Measurements from ENCODE around the gene AHCYL2.
"Not testable (repeated sequence)": the region's sequence is repeated elsewhere in the genome, so short reads cannot be mapped to it uniquely, and the experiment has no call there.

AHCYL2 gene

DNA sequence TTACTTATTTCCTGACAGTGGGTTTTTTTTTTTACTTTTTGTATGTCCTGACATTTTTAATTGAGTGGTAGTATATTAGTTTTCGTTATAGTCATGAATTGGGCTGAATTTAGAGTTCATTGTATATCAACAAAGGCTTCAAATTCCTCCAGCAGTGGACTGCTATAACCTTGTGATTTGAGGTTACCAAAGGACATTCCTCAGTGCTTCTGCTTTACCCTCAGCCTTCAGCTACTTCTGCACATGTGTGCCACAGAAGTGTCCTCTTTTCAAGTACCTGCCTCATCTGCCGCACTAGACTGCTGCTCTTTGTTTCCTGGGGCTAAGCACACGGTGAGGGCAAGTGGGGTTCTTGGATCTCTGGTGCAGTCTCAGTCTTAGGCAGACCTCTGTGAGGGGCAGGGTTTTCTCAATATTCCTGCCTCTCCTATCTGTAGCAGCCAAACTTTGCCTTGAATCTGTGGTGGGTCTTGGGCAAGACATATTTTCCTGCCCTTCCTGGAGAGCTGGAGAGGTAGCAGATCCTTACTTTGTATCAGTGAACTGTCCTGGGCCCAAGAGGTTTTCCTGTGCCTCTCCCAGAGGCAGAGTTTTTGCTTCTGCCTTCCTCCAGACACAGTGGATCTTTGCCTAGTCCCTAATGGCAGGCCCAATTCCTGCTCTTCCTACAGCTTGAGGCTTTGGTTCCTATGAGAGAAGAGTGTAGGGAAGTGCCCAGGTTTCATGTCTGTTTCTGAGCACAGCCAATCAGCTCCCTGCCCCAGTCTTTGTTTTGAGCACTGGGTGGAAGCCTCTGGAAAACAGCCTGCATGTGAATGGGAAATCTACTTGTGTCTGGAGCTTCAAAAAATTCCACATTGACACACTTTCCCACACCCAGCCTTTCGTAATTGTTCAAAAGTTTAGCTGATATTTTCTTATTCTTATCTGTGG is 170.4 kb downstream of the AHCYL2 start:
- Mint-ChIP-seq H3K4me3 (no peak overlapping the region), H3K9me3 (ENCODE audit: low read depth) (no peaks in the 10 kb centered on the region), H3K27ac (no peak overlapping the region), H3K4me1 (ENCODE audit: low read depth) (no peaks in the 10 kb centered on the region), H3K27me3 (no peaks in the 10 kb centered on the region), H3K36me3 (peaks cover 17% of the 10 kb centered on the region)

DNA sequence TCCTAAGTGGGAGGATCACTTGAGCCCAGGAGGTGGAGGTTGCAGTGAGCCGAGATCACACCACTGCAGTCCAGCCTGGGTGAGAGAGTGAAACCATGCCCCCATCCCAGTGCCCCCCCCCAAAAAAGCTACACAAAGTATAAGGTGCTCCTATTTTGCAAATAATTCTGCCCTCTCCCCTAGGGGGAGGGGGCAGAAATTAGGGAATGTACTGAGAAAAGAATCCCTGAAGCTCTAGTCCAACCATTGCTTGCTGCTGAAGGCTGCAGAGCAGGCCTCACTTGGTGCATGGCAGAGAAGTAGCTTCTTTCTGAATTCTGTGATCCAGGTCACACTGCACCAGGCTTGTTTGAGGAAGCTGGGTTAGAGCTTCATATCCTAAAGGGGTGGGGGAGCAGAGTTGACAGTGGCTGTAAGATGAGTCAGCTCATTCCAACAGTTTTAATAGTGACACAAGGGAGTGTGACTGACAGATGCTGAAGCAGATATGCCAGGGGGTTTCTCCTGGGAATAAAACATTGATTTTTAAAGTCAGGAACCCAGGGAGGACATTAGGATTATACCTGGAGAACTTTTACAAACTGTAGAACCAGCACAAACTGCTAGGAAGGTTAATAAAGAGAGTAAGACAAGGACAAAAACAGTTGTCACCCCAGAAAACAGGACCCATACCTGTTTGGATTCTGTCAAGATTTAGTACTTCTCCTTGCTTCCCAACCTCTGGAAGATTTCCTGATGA is 176.6 kb downstream of the AHCYL2 start:
- H3K36me3 Mint-ChIP-seq = peaks cover 17% of the 10 kb centered on the region
- no peak overlapping the region for H3K27ac Mint-ChIP-seq
- no peaks in the 10 kb centered on the region for H3K27me3 Mint-ChIP-seq
- no peaks in the 10 kb centered on the region for H3K9me3 Mint-ChIP-seq (ENCODE audit: low read depth)
- no peaks in the 10 kb centered on the region for H3K4me1 Mint-ChIP-seq (ENCODE audit: low read depth)
- H3K4me3 Mint-ChIP-seq = no peak overlapping the region

DNA sequence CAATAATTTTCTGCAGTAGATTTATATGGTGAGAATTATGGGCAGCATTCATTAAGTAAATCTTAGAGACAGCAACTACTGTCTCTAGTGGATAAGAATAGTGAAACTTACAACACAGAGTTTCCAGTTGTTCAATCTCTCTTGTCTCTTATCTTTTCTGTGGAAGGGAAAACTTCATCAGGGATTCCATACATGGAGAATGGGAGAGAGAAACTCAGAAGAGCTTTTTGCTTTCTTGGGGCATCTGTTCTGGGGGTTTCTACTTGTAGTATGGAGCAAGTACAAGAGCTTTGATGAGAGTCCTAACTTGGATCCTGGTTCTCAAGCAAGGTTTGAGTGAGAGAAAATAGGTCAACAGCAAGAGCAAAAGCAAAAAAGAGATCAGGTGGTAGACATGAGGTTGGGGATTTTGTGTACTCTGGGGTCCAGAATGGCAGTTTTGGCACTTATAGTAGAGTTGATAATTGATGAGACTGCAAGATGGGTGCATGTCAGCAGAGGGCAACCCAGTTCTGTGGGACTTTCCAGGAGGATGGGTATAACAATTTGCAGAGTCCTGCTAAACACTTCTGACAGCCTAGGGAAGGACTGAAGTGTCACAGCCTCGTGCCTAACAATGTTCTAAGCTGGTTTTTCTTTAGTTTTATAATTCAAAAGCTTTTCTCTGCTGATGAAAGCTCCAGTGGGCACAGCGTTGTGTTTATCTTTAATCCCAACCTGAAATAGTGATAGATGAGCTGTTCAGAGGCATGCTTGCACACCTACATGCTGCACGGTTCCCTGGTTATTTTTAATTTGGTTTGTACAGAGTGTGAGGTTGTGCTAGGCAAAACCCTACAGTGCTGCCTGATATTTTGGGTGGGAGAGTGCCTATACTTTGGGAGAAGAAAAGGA is 177.4 kb downstream of the AHCYL2 start:
- H3K9me3 Mint-ChIP-seq (ENCODE audit: low read depth) = no peaks in the 10 kb centered on the region
- H3K4me1 Mint-ChIP-seq (ENCODE audit: low read depth) = no peaks in the 10 kb centered on the region
- H3K27ac Mint-ChIP-seq = no peak overlapping the region
- H3K27me3 Mint-ChIP-seq = no peaks in the 10 kb centered on the region
- no peak overlapping the region for H3K4me3 Mint-ChIP-seq
- peaks cover 16% of the 10 kb centered on the region for H3K36me3 Mint-ChIP-seq

DNA sequence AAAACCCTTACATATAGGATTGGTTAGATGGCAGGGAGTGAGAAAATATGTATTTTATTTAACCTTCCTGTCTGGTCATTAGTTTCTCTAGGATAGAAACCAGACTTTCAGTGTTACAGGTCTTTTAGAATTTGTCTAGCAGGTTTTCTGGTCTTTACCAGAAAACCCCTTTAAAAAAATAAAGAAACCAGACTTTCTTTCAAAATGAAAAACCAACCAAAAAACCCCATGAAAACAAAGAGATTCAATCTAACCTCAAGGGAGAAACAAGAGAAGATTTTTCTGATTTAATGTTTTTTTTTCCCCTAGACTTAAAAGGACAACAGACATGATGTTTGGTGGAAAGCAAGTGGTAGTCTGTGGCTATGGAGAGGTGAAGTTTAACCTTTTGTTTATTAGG is 180.7 kb downstream of the AHCYL2 start:
- Mint-ChIP-seq H3K27me3 (no peaks in the 10 kb centered on the region), H3K4me1 (ENCODE audit: low read depth) (no peaks in the 10 kb centered on the region), H3K27ac (no peak overlapping the region), H3K4me3 (no peak overlapping the region), H3K36me3 (peaks cover 38% of the 10 kb centered on the region), H3K9me3 (ENCODE audit: low read depth) (no peaks in the 10 kb centered on the region)

DNA sequence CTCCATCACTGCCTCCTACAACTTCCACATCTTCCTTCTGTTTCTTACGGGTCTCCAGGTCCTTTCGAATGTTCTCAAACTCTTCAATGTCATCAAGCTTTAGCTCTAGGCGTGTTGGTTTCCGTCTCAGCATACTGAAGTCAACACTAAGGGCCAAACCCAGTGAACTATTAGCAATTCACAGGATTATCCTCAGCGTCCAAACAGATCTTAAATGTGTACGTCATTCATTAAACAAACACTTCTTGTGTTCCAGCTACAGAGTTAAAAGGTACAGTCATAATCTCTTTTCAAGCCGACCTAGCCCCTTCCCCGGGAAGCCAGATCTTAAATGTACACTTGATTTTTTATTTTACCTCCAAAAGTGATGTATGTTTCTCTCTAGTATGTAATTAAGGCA is 185.4 kb downstream of the AHCYL2 start:
- H3K27me3 Mint-ChIP-seq; H3K4me3 Mint-ChIP-seq; H3K9me3 Mint-ChIP-seq (ENCODE audit: low read depth); H3K4me1 Mint-ChIP-seq (ENCODE audit: low read depth); H3K27ac Mint-ChIP-seq: not testable (repeated sequence)
- peaks cover 46% of the 10 kb centered on the region for H3K36me3 Mint-ChIP-seq

DNA sequence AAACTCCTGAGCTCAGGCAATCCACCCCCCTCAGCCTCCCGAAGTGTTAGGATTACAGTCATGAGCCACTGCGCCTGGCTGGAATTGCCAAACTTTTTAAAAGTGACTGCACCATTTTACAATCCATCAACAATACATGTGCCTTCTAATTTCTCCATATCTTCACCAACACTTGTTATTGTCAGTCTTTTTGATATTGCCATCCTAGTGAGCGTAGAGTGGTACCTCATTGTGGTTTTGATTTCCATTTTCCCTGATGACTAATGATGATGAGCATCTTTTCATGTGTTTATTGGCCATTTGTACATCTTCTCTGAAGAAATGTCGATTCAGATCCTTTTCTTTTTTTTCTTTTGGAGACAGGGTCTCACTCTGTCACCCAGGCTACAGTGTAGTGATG is 187.7 kb downstream of the AHCYL2 start:
- H3K4me3 Mint-ChIP-seq = no peak overlapping the region
- H3K4me1 Mint-ChIP-seq (ENCODE audit: low read depth) = no peaks in the 10 kb centered on the region
- H3K27ac Mint-ChIP-seq = no peak overlapping the region
- H3K27me3 Mint-ChIP-seq = no peaks in the 10 kb centered on the region
- H3K9me3 Mint-ChIP-seq (ENCODE audit: low read depth) = no peaks in the 10 kb centered on the region
- H3K36me3 Mint-ChIP-seq = peaks cover 42% of the 10 kb centered on the region

DNA sequence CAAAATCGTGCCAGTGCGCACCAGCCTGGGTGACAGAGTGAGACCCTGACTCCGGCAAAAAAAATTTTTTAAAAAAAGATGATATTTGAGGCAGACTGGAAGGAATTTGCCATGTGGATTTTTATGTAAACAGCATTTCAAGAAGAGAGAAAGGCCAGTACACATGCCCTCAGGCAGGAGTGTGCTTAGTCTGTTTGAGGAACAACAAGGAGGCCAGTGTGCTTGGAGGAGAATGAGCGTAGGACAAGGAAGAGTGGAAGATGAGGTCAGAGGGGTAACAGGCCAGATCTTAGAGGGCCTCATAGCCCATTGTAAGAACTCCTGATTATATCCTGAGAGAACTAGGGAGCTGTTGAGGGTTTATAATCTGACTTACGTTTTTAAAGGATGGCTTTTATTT is 192.2 kb downstream of the AHCYL2 start:
- no peaks in the 10 kb centered on the region for H3K27me3 Mint-ChIP-seq
- H3K4me3 Mint-ChIP-seq = no peak overlapping the region
- peaks cover 14% of the 10 kb centered on the region for H3K36me3 Mint-ChIP-seq
- H3K9me3 Mint-ChIP-seq (ENCODE audit: low read depth) = no peaks in the 10 kb centered on the region
- H3K4me1 Mint-ChIP-seq (ENCODE audit: low read depth) = no peaks in the 10 kb centered on the region
- H3K27ac Mint-ChIP-seq = no peak overlapping the region

DNA sequence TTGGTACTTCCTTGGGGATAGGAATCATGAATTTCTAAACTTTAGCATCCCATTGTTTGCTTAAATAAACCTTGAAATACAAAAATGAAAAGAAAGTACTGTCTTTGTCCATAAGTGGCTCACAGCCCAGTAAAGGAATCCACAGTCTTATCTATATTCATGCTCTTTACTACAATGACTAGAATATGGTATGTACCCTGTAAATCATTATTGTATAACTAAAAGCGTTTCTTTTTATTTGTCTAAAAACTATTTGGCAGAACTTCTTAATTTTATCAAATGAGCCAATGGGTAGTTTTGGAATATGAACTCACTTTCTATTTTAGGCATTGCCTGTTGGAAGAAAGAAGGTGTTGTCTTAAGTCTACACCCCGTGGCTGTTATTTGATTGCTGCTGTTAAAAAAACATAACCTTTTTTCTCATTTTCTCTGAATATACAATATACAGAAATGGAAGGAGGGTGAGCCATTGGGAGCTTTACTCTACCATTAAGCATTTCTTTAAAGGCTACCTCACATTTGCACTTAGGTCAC is 197.0 kb downstream of the AHCYL2 start:
- Mint-ChIP-seq H3K27me3 (no peaks in the 10 kb centered on the region), H3K27ac (no peak overlapping the region), H3K4me3 (no peak overlapping the region), H3K4me1 (ENCODE audit: low read depth) (peaks cover 3% of the 10 kb centered on the region), H3K36me3 (peaks cover 15% of the 10 kb centered on the region), H3K9me3 (ENCODE audit: low read depth) (no peaks in the 10 kb centered on the region)

DNA sequence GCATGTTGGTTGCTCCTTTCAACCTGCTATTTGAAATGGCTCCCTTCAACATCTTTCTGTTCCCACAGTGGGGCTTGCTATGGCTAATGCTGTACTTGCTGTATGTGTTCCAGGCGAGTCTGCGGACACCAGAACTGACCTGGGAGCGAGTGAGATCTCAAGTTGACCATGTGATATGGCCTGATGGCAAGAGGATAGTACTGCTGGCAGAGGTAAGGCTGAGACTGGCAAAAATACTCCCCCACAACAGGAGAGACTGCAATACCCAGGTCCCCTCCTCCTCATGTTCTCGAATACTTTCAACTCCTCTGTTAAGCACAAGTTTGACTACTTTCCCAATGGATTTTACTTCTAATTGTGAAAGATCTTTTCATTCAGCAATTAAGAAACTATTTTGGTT is 197.9 kb downstream of the AHCYL2 start:
- H3K27me3 Mint-ChIP-seq = no peaks in the 10 kb centered on the region
- H3K4me1 Mint-ChIP-seq (ENCODE audit: low read depth) = peaks cover 4% of the 10 kb centered on the region
- no peak overlapping the region for H3K27ac Mint-ChIP-seq
- H3K36me3 Mint-ChIP-seq = peaks cover 18% of the 10 kb centered on the region
- H3K4me3 Mint-ChIP-seq = no peak overlapping the region
- H3K9me3 Mint-ChIP-seq (ENCODE audit: low read depth) = no peaks in the 10 kb centered on the region

DNA sequence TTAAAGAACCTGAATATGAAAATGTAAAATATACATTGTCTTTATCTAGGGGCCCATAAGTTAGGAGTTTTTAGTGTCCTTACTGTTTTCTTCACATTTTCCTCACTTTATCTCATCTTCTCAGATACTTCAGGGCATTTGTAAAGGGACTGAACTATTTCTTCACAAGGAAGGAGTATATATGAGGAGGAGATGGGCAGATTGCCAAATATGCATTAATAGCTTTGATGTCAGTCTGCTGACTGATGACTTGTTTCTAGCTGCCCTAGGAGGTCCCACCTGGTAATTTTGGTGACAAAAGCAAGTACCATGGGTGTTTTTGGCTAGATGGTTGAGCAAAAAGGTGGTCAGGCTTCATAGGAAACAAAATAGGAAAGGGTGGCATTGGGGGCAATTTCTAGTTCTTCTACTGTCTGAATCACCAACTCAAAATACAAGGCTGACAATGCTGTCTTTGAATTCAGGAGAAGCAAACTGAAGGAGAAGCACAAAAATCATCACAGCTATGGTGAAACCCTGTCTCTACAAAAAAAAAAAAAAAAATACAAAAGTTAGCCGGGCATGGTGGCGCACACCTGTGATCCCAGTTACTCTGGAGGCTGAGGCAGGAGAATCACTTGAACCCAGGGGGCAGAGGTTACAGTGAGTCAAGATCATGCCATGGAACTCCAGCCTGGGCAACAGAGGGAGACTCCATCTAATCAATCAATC is 199.0 kb downstream of the AHCYL2 start:
- Mint-ChIP-seq H3K27me3 (no peaks in the 10 kb centered on the region), H3K9me3 (ENCODE audit: low read depth) (no peaks in the 10 kb centered on the region), H3K27ac (no peak overlapping the region), H3K4me3 (no peak overlapping the region), H3K4me1 (ENCODE audit: low read depth) (peaks cover 4% of the 10 kb centered on the region), H3K36me3 (peaks cover 21% of the 10 kb centered on the region)

DNA sequence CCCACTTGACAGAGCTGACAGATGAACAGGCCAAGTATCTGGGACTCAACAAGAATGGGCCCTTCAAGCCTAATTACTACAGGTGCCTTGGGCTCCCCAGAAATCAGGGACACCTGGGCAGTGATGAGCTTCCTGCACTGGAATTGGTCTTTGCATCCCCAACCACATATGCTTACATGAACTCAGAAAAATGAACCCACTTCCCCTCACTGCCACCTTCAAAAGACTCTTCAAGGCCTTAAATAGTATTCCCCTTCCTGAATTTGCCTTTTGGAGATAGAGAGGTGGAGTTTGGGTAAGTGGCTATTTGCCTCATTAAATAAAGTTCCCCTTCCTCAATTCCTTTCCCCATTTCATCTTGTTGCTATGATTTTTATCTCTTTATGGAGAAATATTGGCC is 201.7 kb downstream of the AHCYL2 start:
- H3K36me3 Mint-ChIP-seq = peaks cover 23% of the 10 kb centered on the region
- no peaks in the 10 kb centered on the region for H3K9me3 Mint-ChIP-seq (ENCODE audit: low read depth)
- peaks cover 4% of the 10 kb centered on the region for H3K4me1 Mint-ChIP-seq (ENCODE audit: low read depth)
- no peak overlapping the region for H3K4me3 Mint-ChIP-seq
- H3K27me3 Mint-ChIP-seq = no peaks in the 10 kb centered on the region
- H3K27ac Mint-ChIP-seq = no peak overlapping the region

DNA sequence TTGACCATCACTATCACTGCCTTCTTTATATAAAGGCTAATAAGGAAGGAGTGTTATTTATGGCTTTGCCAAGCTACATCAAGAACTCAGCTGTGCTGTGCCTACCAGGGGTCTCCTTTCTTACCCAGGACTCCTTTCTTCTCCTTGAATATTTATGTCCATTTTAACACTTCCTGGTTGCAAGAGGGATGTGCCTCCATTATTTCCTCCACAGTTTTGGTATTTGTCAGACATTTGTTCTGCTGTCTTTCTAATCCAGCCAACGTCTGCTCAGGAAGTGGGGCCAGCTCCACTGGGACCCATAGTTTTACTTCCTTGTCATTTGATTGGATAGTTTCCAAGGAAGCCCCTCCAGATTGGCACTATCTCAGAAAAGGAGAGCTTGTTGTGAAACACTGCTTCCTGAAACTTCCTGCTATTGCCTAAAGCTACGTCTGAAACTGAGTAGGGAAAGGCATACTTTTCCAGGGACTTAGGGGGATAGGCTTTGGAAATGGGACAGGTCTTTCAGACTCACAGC is 202.8 kb downstream of the AHCYL2 start:
- Mint-ChIP-seq H3K9me3 (ENCODE audit: low read depth) (no peaks in the 10 kb centered on the region), H3K4me1 (ENCODE audit: low read depth) (peaks cover 4% of the 10 kb centered on the region), H3K27ac (no peak overlapping the region), H3K4me3 (no peak overlapping the region), H3K36me3 (peaks cover 20% of the 10 kb centered on the region), H3K27me3 (peaks cover under 1% of the 10 kb centered on the region)

DNA sequence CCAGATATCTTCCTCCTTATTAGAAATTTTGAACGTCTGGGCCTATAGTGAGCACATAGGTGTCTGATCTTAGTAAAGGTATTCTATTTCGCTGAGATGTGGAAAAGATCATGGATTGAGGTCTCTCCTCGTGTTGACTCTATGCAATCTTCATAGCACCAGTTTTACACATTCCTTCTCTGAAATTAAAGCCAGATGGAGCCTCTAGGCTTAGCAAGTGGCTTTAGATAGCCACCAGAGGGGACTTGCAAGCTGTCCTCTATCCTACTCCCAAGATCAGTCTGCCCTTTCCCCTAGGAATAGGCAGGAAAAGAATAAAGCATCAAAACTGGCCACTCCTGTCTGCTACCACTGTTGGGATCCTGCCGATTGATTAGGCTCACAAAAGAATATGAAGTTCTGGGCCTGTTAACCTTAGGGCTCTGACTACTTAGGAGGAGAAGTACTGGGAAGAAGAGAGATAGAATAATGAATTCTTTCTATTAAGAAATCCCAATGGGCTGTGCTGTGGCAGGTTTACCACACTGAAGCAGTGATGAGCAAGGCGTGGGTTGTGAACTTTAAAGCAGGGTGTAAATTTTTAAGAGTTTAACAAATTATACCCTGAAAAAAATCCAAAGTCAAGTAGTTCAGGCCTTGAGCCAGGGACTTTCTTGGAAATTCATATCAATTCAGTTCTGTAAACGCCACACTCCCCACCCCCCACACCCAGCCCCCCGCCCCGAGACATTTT is 207.2 kb downstream of the AHCYL2 start:
- Mint-ChIP-seq H3K27ac (no peak overlapping the region), H3K36me3 (peaks cover 14% of the 10 kb centered on the region), H3K4me3 (no peak overlapping the region), H3K27me3 (peaks cover 21% of the 10 kb centered on the region), H3K9me3 (ENCODE audit: low read depth) (no peaks in the 10 kb centered on the region), H3K4me1 (ENCODE audit: low read depth) (peaks cover 24% of the 10 kb centered on the region)

Measured in activated naive CD8-positive, alpha-beta T cell (primary cell).